LNCaP clone FGC (cell line): ENCODE results near the gene DCAF10.

ENCODE experiments used
- DNase-seq: peaks from one replicate; pipeline ENCODE4 v3.0.0-alpha.2; 2011; ENCODE audit warnings: low read depth
- H3K4me3 ChIP-seq: 2 replicates; pipeline ENCODE4 v1.5.1; 2011; ENCODE audit warnings: mild to moderate bottlenecking, low read depth, low read length, control low read depth
- CTCF ChIP-seq: IDR thresholded peaks from 2 replicates; pipeline ENCODE4 v1.5.1; 2012; ENCODE audit warnings: mild to moderate bottlenecking; ENCODE audit not compliant: control insufficient read depth, insufficient read depth; ENCODE audit errors: extremely low read depth

DCAF10 gene

GRCh38 chr9:37836386-37836785 lies 35.8 kb downstream of the DCAF10 start:
- DNase-seq, result no peak
- TF ChIP-seq CTCF, result no peak
- H3K4me3 ChIP-seq, result no peak overlapping the region

GRCh38 chr9:37839496-37840461 lies 39.2 kb downstream of the DCAF10 start:
- DNase-seq, result no peak
- no peak overlapping the region for H3K4me3 ChIP-seq
- TF ChIP-seq CTCF, result no peak

GRCh38 chr9:37840560-37841194 lies 40.1 kb downstream of the DCAF10 start:
- no peak overlapping the region for H3K4me3 ChIP-seq
- no peak for DNase-seq
- TF ChIP-seq CTCF, result no peak

- TF ChIP-seq CTCF, result no peak
- no peak for DNase-seq
- no peak overlapping the region for H3K4me3 ChIP-seq
These were observed 51.6 kb downstream of the DCAF10 start for GRCh38 chr9:37852222-37852621.

GRCh38 chr9:37856551-37856950 lies 56.0 kb downstream of the DCAF10 start:
- DNase-seq, result no peak
- H3K4me3 ChIP-seq, result no peak overlapping the region
- no peak for TF ChIP-seq CTCF

GRCh38 chr9:37859043-37859442 lies 58.4 kb downstream of the DCAF10 start:
- peak; percentile 32; the same call in 1 of the 2 replicates for TF ChIP-seq CTCF
- no peak for DNase-seq
- H3K4me3 ChIP-seq, result no peak overlapping the region
